COLO668 (cell line): Measurements from ENCODE around the gene NUSAP1.
"Not testable (repeated sequence)": the region's sequence is repeated elsewhere in the genome, so short reads cannot be mapped to it uniquely, and the experiment has no call there.

Experiments
- DNase-seq: peaks from one replicate; lab custom pipeline; 2025; ENCODE audit not compliant: unreplicated experiment; lab: John Stamatoyannopoulos, UW

The NUSAP1 gene

GRCh38 chr15:41411031-41411430, 78.3 kb downstream of the NUSAP1 start:
- DNase-seq: no peak

GRCh38 chr15:41411441-41411840, 78.8 kb downstream of the NUSAP1 start:
- no peak for DNase-seq

- DNase-seq: no peak
Measured at GRCh38 chr15:41416128-41416741, 83.6 kb downstream of the NUSAP1 start.

- peak; percentile 93 for DNase-seq
Measured at GRCh38 chr15:41416742-41417417, 84.2 kb downstream of the NUSAP1 start, which contains the start of gene RTF1. Gene RTF1, plus strand, starts transcription at chr15:41417095. Its CDS starts 21 bp downstream, at chr15:41417116.

- DNase-seq: no peak
Measured at GRCh38 chr15:41417418-41418195, 84.9 kb downstream of the NUSAP1 start.

GRCh38 chr15:41423979-41424659, 91.4 kb downstream of the NUSAP1 start:
- no peak for DNase-seq

- no peak for DNase-seq
Measured at GRCh38 chr15:41424809-41425208, 92.1 kb downstream of the NUSAP1 start.

- not testable (repeated sequence) for DNase-seq
Measured at GRCh38 chr15:41425907-41426306, 93.2 kb downstream of the NUSAP1 start.

GRCh38 chr15:41429003-41429890, 96.6 kb downstream of the NUSAP1 start:
- no peak for DNase-seq
